ENCODE measurements around the gene ITGB1.
"Not testable (repeated sequence)": the region's sequence is repeated elsewhere in the genome, so short reads cannot be mapped to it uniquely, and the experiment has no call there.

ITGB1 gene

DNA sequence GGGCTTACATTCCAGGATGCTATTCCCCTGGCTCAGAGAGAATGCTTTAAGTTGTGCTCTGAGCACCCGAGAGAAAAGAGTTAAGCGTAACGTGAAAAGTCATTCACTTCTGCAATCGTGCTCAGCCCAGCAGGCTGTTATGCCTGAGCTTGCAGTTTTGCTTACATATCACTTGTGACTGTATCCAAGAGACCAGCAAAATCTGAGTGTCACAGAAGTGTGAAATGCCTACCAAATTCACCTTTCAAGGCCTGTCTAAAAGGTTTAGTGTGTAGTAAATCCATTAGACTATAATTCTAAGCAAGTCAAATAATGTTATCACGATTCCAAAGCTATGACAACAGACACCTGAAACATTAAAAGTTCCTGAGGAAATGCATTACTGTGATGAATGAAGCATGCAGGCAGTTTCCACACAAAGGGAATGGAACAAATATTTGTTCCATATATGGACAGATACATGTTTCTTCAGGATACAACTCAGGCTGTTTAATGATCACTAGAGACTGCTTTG is 20.1 kb downstream of the ITGB1 start:
- no peak for DNase-seq (ENCODE audit: low spot score)

DNA sequence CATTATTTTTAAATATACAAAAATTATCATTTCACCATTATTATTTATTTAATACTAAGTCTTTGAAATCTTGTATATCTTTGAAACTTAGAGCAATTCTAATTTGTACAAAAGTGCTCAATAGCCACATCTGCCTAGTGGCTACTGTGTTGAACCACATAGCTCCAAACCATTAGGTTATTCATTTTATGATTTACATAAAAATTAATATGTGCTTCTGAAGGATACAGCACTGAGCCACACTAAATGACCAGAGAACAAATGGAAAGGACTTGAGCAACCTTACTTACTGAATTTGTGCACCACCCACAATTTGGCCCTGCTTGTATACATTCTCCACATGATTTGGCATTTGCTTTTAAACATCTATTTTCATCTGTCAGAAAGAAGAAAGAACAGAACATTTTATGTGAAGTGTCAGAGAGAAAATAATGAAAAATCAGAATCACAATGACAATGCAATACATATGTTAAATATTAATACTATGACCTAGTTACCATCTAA is 25.8 kb downstream of the ITGB1 start:
- no peak for DNase-seq (ENCODE audit: low spot score)

DNA sequence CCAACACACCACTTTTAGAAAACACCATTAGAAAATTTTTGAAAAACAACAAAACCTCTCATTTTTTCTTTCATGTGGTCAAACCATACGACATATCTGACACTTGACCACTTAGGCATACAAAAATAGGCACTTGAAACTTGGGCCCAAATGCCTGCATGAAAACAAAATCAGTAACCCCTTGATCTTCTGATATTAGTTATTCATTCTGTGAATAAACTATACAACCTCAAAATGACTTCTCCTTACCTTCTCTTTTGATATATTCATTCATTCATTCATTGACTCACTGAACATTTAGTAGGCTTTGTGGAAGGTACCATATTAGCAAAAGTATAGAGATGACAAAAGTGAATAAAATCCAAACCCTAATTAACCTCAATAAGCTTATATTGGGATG is 26.4 kb downstream of the ITGB1 start:
- DNase-seq (ENCODE audit: low spot score), result no peak

DNA sequence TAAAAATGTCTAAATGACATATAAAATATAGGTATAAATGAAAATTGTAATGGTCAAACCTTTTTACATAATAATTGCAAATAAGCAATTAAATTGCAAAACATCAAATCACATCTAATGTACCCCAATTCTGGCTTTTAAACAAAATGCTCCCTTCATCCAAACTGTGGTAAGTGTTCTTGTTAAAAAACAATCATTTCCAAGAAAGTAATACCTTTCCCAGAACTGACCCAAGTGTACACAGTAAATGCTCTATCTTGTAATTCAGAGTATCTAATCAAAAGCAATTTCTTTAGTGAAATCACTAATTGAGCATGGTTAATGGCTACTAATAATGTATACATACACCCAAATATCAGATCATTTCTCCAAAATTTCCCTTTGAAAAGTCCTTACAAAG is 28.0 kb downstream of the ITGB1 start:
- no peak for DNase-seq (ENCODE audit: low spot score)

DNA sequence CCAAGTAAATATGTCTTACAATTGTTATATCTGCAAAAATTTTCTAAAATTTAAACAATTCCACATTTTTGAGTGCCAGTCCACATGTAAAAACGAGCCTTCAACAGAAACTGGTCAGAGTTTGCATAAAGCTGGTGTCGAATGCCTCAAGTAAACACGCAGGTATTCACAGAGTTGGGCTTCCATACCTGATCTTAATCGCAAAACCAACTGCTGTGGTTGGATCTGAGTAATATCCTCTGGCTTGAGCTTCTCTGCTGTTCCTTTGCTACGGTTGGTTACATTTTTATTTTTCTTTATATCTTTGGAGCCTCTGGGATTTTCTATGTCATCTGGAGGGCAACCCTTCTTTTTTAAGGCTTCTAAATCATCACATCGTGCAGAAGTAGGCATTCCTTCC is 28.4 kb downstream of the ITGB1 start:
- DNase-seq (ENCODE audit: low spot score), result no peak

DNA sequence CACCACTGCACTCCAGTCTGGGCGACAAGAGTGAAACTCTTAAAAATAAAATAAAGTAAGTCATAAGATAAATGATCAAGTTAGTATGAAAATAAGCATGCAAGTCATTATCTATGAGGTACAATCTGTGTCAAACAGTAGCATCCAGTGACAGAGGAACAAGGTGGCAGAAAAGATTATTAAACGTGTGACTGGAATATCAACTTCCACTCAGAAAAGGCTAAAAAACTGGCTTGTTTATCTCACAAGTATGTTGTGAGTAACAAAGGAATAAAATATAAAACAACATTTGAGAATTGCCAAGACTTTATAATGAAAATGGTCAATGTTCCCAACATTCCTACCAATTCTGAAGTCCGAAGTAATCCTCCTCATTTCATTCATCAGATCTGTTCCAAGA is 30.3 kb downstream of the ITGB1 start:
- DNase-seq (ENCODE audit: low spot score), result no peak

DNA sequence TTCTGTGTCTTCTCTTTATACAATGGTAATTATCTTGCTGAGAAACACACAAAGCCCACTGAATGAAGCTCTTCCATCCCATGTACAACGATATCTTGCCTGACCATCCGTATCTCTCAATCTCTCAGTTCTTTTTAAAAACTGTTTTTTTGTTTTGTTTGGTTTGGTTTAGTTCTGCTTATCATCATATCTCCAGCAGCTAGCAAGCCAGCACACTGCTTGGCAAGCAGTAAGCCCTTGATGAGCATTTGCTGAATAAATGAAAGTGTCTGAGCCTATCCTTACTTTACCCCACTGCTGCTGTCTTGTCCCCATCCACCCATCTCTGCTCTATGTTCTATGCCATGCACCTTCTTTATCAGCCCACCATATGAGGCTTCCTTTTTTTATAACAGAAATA is 34.2 kb downstream of the ITGB1 start:
- DNase-seq (ENCODE audit: low spot score), result no peak

DNA sequence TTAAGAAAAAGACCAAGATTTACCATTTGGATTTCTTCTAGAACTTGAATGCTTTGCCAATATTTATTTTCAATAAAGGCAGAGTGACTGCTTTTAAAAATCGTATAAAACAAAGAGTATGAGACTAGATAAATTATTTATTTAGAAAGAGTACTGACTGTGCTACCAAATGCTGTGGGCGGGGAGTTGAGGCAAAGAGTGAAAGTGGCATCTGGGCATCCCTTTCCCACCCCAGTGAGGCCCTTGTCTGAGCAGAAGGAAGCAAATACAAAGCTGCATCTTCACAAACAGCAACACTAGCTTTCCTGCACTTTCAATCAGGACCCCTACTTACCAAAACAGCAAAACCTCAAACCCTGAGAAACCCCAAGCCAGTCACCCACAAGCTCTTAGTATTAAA is 34.9 kb downstream of the ITGB1 start:
- no peak for DNase-seq (ENCODE audit: low spot score)

DNA sequence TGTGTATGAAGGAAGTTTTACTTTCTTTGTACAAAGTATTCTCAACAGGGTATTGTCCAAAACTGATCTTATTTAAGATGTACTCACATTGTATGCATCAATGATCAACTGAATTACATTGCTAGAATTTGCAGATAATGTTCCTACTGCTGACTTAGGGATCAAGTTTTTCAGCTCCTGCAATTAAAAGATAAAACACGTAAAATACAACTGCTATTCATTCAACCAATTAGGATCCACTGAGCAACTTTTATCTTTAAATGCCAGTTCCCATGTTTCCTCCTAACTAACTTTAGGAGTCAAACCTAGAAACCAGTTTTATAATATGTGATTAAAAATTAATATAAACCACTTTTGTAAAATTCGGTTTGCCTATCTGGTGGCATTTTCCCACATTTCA is 35.9 kb downstream of the ITGB1 start:
- DNase-seq (ENCODE audit: low spot score), result no peak

DNA sequence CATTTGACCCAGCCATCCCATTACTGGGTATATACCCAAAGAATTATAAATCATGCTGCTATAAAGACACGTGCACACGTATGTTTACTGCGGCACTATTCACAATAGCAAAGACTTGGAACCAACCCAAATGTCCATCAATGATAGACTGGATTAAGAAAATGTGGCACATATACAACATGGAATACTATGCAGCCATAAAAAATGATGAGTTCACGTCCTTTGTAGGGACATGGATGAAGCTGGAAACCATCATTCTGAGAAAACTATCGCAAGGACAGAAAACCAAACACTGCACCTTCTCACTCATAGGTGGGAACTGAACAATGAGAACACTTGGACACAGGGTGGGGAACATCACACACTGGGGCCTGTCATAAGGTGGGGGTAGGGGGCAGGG is 40.2 kb downstream of the ITGB1 start:
- not testable (repeated sequence) for DNase-seq (ENCODE audit: low spot score)

DNA sequence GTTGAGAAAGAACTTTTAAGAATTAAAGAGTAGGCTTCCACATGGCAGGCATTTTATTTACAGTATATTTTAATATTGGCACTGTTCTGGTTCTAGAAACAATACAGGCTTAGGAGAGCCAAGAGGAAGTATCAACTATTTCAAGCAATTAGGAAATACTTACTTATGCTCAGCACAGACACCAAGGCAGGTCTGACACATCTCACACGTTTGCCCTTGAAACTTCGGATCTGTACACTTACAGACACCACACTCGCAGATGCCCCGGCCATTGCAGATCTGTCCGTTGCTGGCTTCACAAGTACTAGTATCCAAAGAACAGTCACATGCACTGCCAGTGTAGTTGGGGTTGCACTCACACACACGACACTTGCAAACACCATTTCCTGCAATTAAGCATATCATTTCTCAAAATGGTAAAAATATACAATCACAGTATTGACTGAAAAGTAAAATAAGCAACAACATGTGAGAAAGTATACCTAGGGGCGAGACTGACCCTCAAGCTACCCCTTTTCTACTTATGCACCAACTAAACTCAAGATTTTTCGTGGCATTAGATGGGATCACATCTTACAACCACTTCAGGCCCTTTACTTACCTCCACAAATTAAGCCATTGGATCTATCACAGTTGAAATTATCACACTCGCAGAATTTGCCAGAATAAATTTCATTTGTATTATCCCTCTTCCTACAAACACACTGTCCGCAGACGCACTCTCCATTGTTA is 46.6 kb downstream of the ITGB1 start:
- DNase-seq (ENCODE audit: low spot score), result no peak

DNA sequence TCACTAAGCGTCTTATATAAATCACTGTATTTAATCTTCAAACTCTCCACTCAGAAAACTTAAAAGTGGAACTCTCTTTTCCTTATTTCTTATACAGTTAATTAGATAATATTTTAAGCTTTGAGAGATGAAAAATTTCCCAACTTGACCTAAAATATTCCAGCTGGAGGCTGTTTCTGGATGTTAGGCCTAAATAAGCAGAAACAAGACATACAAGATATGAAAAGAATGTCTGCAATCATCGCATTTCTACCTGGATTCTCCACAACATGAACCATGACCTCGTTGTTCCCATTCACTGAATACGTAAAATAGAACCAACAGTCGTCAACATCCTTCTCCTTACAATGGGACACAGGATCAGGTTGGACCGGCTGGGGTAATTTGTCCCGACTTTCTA is 48.1 kb downstream of the ITGB1 start:
- DNase-seq (ENCODE audit: low spot score), result not testable (repeated sequence)

DNA sequence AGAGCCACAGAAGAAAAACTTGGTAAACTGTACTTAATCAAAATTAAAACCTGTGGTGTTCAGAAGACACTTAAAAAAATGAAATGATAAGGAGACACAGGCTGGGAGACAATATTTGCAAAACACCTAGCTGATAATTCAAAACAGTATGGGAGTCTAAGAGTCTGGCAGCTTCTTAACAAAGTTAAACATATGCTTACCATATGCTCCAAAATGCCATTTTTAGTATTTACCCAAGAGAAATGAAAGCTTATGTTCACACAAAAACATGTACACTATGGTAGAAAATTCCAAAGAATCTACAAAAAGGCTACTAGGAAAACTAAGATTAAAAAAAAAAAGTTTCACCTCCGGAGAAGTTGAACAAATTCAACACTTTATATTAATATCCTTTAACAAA is 48.6 kb downstream of the ITGB1 start:
- no peak for DNase-seq (ENCODE audit: low spot score)

DNA sequence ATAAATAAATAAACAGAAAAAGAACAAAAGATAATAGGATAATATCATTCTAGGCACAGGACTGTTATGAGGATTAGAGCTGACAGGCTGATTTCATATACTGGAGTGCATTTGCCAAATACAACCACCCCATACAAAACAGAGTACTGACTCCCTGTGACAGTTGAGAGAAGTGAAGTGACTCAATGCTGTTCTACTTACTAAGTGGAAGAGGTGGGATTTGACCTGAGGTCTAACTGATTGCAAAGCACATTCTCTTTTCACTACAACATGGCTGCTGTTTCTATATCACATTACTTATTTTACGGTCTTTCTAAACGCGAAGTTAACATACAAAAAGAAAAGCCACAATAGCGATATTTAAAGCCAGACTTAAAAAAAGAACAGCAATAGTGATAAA is 51.4 kb downstream of the ITGB1 start:
- no peak for DNase-seq (ENCODE audit: low spot score)

DNA sequence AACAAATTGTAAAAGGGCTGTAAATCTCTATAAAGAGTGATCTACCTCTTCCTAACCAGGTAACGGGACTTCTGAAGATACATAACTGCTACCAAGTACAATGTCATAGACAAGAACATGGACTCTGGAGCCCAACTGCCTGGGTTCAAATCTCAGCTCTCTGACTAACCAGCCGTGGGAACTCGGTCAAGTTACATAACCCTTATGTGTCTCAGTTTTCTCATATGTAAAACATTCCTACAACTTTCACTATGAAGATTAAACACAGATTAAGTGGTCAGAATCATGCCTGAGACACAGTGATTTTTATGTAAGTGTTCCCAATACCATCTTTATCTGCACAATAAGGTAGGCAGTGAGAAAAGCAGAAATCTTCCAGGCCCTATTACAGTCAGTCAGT is 52.6 kb downstream of the ITGB1 start:
- DNase-seq (ENCODE audit: low spot score), result no peak

DNA sequence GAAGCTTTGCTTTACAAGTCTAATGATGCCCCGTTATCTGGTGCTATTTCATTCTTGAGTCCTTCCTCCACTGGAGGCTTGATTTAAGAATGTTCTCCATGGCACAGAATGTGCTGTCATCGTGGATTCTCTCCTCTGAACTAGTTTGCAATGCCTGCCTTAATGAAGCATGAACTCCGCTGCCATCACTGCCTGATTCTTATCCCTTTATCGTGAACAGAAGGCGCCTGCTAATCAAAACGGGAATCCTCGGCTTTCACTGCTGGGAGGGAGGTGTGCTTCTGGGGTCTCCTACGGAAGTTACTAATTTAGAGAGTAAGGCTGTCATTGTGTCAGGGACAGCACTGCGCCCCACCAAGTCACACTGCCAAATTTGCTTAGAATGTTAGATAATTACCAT is 56.2 kb downstream of the ITGB1 start:
- DNase-seq (ENCODE audit: low spot score), result no peak

DNA sequence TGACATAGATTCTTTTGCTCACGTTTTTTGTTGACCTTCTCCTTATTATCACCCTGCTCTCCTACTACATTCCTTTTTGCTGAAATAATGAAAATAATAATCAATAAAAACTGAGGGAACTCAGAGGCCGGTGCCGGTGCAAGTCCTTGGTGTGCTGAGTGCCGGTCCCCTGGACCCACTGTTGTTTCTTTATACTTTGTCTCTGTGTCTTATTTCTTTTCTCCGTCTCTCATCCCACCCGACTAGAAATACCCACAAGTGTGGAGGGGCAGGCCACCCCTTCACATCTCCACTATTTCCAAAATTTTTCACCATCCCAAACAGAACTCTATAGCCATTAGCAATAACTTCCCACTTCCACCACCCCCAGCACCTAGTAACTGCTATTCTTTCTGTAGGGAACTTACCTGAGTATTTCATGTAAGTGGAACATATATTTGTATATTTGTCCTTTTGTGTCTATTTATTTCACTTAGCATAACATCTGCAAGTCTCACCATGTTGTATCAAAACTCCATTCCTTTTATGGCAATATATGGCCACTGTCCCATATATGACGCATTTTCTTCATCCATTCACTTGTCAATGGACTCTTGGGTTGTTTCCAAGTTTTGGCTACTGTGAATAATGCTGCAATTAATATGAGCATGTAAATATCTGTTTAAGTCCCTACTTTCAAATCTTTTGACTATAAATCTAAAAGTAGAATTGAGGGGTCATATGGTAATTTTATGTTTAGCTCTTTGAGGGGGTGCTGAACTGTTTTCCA is 62.6 kb downstream of the ITGB1 start:
- not testable (repeated sequence) for DNase-seq (ENCODE audit: low spot score)

DNA sequence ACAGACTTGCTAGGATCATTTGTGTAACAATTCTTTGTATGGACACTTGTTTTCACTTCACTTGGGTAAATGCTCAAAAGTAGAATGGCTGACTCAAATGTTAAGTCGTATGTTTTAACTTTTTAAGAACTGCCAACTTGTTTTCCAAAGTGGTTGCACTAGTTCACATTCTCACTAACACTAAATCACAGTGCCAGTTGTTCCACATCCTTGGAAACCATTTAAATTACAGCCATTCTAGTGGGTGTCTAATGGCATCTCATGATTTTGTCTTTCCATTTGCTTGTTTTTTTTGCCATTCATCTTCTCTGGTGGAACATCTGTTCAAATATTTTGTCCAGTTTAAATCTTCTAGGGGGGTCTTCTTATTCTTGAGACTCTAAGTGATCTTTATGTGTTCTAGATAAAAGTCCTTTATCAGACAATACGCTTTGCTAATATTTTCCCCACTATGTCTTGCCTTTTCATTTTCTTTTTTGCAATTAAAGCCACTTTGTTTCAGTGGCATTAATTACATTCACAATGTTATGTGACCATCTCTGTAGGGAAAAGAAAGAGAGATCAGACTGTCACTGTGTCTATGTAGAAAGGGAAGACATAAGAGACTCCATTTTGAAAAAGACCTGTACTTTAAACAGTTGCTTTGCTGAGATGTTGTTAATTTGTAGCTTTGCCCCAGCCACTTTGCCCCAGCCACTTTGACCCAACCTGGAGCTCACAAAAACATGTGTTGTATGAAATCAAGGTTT is 63.9 kb downstream of the ITGB1 start:
- DNase-seq (ENCODE audit: low spot score), result no peak

DNA sequence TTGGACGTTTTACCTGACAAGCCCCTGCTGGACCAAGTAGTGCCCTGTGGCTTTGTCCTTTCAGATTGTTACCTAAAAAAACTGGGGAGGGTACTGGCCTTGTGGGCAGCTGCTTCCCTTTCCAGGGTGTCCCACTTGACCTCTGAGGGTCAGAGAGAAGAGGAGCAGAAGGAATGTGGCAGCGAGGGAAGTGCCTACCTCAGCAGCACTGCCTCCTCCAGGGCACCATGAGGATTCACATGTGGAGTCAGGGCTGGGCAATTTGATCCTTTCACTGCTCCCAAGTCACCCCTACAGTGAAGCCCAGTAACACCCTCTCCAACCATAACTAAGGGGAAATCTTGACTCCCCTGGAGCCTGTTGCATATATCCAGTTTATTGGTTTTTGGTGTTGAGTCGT is 64.6 kb downstream of the ITGB1 start:
- DNase-seq (ENCODE audit: low spot score), result no peak

DNA sequence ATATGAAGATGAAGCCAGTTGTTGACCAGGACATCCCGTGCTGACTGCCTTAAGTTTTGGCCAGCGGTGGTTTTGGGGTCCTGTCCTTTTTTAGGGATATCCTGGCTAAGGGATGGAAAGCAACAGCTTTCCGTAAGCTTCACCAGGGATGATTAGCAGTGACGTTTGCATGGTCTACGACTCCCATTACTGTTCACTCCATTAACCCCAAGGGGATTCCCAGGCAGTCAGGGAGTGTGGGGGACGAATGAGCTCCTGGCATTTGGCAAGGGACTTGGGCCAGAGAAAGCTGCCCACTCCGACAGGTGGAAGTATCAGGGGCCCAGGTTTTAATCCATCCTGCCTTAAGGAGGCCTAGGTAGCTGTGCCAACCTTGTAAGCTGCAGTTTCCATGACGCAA is 66.8 kb downstream of the ITGB1 start:
- no peak for DNase-seq (ENCODE audit: low spot score)

DNA sequence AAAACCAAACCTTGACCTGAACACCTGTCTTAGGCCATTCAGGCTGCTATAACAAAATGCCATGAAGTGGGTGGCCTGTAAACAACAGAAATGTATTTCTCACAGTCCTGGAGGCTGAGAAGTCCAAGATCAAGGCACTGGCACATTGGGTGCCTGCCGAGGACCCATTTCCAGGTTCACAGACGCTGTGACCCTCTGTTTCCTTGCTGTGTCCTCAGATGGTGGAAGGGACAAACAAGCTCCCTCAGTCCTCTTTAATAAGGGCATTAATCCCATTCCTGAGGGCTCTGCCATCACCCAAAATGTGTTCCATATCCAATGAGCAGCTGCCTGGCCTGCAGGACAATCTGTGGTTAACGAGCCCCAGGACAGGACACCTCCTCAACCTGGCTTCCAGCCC is 67.6 kb downstream of the ITGB1 start:
- no peak for DNase-seq (ENCODE audit: low spot score)

DNA sequence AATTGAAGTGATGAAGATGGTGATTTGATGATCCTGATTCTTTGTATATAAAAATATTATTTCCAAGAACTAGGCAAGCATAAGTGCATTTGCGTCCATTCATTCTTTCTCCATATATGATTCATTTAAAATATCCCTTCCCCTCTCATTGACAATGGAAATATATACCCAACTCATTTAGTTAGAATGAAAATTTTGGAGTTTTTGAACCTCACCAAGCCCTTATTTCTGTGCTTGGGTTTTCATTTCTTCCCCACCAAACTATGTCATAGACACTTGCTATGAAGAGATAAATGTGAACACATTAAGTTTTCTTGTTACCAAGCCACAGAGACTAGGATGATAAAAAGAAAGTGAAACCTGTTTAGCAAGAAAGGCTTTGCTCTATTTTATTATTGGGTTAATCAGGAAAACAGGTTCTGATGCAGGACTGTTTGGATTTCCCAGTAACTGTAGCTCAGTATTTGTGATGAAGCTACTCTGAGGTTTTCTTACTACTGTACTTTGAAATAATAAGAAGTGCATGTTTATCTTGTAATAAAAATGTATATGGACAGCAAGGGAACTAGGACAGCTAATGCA is 68.3 kb downstream of the ITGB1 start:
- DNase-seq (ENCODE audit: low spot score), result no peak
